ENCODE measurements around the gene CD81.

Gene CD81

GRCh38 chr11:2383852-2384804 is 7.0 kb downstream of the CD81 start:
- TF ChIP-seq TEAD4 (IDR thresholded peaks at IDR 0.05) (no peak), NFIC (IDR thresholded peaks at IDR 0.05) (no peak), YY1 (IDR thresholded peaks at IDR 0.05; ENCODE audit: low read depth) (no peak), EP300 (IDR thresholded peaks at IDR 0.05; ENCODE audit: borderline replicate concordance) (no peak), ZBTB7A (IDR thresholded peaks at IDR 0.05; ENCODE audit: low read depth) (no peak), CEBPB (IDR thresholded peaks at IDR 0.05) (no peak), USF1 (IDR thresholded peaks at IDR 0.05) (no peak)

DNA sequence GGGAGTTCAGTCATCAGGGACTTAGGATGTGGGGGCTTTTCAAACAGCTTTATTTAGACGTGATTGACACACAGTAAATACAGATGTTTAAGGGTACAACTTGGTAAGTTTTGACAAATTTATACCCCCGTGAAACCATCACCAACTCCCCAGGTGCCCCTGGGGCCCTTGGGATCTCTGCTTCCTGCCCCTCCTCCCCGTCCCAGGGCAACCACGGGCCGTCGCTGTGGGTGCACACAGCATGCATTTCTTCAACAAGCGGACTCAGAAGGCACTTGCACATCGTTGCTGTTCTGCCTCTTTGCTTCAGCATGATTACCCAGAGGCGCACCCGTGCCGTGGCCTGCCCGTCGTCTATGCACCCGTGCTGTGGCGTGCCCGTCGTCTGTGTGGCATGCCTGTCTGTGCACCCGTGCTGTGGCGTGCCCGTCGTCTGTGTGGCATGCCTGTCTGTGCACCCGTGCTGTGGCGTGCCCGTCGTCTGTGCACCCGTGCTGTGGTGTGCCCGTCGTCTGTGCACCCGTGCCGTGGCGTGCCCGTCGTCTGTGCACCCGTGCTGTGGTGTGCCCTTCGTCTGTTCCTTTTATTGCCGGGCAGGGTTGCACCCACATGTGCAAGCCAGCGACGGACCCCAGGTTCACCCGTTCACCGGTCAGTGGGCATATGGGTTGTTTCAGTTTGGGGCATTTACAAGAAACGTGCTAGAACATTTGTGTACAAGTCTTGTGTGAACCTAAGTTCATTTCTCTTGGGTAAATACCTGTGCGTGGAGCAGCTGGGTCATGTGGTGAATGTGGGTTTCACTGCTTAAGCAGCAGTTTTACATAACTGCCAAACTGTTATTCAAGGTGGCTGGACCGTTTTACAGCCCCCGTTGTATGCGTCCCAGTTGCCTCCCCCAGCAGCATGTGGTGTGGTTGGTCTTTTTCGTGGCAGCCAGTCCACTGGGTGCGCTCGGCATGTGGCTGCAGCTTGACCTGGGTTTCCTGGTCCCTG is 8.3 kb downstream of the CD81 start:
- TF ChIP-seq, protein P1, sequence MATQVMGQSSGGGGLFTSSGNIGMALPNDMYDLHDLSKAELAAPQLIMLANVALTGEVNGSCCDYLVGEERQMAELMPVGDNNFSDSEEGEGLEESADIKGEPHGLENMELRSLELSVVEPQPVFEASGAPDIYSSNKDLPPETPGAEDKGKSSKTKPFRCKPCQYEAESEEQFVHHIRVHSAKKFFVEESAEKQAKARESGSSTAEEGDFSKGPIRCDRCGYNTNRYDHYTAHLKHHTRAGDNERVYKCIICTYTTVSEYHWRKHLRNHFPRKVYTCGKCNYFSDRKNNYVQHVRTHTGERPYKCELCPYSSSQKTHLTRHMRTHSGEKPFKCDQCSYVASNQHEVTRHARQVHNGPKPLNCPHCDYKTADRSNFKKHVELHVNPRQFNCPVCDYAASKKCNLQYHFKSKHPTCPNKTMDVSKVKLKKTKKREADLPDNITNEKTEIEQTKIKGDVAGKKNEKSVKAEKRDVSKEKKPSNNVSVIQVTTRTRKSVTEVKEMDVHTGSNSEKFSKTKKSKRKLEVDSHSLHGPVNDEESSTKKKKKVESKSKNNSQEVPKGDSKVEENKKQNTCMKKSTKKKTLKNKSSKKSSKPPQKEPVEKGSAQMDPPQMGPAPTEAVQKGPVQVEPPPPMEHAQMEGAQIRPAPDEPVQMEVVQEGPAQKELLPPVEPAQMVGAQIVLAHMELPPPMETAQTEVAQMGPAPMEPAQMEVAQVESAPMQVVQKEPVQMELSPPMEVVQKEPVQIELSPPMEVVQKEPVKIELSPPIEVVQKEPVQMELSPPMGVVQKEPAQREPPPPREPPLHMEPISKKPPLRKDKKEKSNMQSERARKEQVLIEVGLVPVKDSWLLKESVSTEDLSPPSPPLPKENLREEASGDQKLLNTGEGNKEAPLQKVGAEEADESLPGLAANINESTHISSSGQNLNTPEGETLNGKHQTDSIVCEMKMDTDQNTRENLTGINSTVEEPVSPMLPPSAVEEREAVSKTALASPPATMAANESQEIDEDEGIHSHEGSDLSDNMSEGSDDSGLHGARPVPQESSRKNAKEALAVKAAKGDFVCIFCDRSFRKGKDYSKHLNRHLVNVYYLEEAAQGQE (IDR thresholded peaks at IDR 0.05; ENCODE audit: low read depth): no peak
- no peak for TF ChIP-seq TCF12 (IDR thresholded peaks at IDR 0.05; ENCODE audit: low read depth)
- TF ChIP-seq CREB1 (IDR thresholded peaks at IDR 0.05; ENCODE audit: low read depth): no peak
- no peak for TF ChIP-seq EGR1 (IDR thresholded peaks at IDR 0.05)
- no peak for TF ChIP-seq USF1 (IDR thresholded peaks at IDR 0.05)
- TF ChIP-seq TEAD4 (IDR thresholded peaks at IDR 0.05): no peak
- TF ChIP-seq RAD21 (IDR thresholded peaks at IDR 0.05; ENCODE audit: low read depth): no peak
- TF ChIP-seq FOXM1 (IDR thresholded peaks at IDR 0.05; ENCODE audit: borderline replicate concordance, low read depth): no peak
- no peak for TF ChIP-seq TAF1 (IDR thresholded peaks at IDR 0.05; ENCODE audit: low read depth)
- TF ChIP-seq YY1 (IDR thresholded peaks at IDR 0.05; ENCODE audit: low read depth): no peak
- TF ChIP-seq MAX (IDR thresholded peaks at IDR 0.05): no peak
- TF ChIP-seq ZBTB7A (IDR thresholded peaks at IDR 0.05; ENCODE audit: low read depth): no peak
- TF ChIP-seq NFIC (IDR thresholded peaks at IDR 0.05): no peak
- TF ChIP-seq CEBPB (IDR thresholded peaks at IDR 0.05): no peak
- TF ChIP-seq EP300 (IDR thresholded peaks at IDR 0.05; ENCODE audit: borderline replicate concordance): no peak

DNA sequence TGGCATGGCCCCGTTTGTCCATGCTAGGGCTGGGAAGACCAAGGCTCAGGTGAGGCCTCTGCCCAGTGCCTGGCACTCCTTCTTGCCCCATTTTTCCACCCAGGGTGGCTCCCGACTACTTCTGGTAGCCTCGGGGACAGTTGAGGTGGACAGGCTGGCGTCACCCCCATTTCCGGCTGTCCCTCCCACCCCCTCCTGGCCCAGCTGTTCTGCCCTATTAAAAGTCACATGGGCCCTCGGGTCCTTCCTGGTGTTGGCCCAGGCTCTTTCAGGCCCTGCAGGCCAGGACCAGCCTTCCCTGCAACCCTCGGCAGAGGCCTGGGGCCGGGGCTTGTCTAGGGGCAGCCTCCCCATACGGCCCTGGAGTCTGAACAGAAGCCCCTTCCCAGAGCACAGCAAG is 9.5 kb downstream of the CD81 start:
- TF ChIP-seq RAD21 (IDR thresholded peaks at IDR 0.05; ENCODE audit: low read depth) (no peak), FOXM1 (IDR thresholded peaks at IDR 0.05; ENCODE audit: borderline replicate concordance, low read depth) (no peak), EGR1 (IDR thresholded peaks at IDR 0.05) (no peak), CEBPB (IDR thresholded peaks at IDR 0.05) (no peak), TAF1 (IDR thresholded peaks at IDR 0.05; ENCODE audit: low read depth) (no peak), NFIC (IDR thresholded peaks at IDR 0.05) (no peak), EP300 (IDR thresholded peaks at IDR 0.05; ENCODE audit: borderline replicate concordance) (no peak), TEAD4 (IDR thresholded peaks at IDR 0.05) (no peak), USF1 (IDR thresholded peaks at IDR 0.05) (no peak), YY1 (IDR thresholded peaks at IDR 0.05; ENCODE audit: low read depth) (no peak), MAX (IDR thresholded peaks at IDR 0.05) (no peak), ZBTB7A (IDR thresholded peaks at IDR 0.05; ENCODE audit: low read depth) (no peak), CREB1 (IDR thresholded peaks at IDR 0.05; ENCODE audit: low read depth) (no peak), TCF12 (IDR thresholded peaks at IDR 0.05; ENCODE audit: low read depth) (no peak)
- TF ChIP-seq, protein P1 (IDR thresholded peaks at IDR 0.05; ENCODE audit: low read depth): no peak

- no peak for TF ChIP-seq USF1 (IDR thresholded peaks at IDR 0.05)
- no peak for TF ChIP-seq CREB1 (IDR thresholded peaks at IDR 0.05; ENCODE audit: low read depth)
- no peak for TF ChIP-seq YY1 (IDR thresholded peaks at IDR 0.05; ENCODE audit: low read depth)
- TF ChIP-seq TAF1 (IDR thresholded peaks at IDR 0.05; ENCODE audit: low read depth): no peak
- no peak for TF ChIP-seq CEBPB (IDR thresholded peaks at IDR 0.05)
- no peak for TF ChIP-seq TEAD4 (IDR thresholded peaks at IDR 0.05)
- TF ChIP-seq RAD21 (IDR thresholded peaks at IDR 0.05; ENCODE audit: low read depth): no peak
- TF ChIP-seq NFIC (IDR thresholded peaks at IDR 0.05): no peak
Observed at GRCh38 chr11:2387266-2387987, 10.3 kb downstream of the CD81 start.

All from Ishikawa (cell line).